Measurements from ENCODE around the gene COPG2. TPM values are rescaled to one million over a fixed set of nuclear protein-coding genes. Genes with fewer than 3 reads are reported as not detected.

COPG2 gene
- total and polyA plus RNA-seq, 2 of the 13 experiments (the other 11 are each of a cell fraction or from before 2014, with no cell fraction given), result 14.1 to 17.7 TPM

DNA sequence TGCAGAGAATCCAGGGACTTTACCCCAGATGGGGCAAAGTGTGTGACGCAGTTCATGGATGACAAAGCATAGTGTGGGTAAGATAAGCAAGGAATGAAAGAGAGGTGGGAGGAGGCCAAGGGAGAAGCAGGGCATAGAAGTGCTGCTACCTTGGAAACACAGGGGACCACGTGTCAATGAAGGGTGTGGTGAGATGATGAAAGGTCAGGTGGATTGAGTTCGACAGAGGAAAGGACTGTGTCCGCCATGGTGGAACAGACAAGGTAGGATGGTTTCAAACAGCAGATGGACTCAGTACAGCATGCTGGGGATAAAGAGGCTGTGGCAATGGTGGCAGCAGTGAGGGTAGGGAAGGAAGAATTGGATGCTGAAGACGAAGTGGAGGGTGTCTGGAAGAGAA is 143.9 kb downstream of the COPG2 start:
- Histone ChIP-seq H3K4me2 (ENCODE audit: low read depth, low read length) (no peak overlapping the region), H3K9me3 (ENCODE audit: low read length) (no peaks in the 10 kb centered on the region), H4K20me1 (ENCODE audit: insufficient read depth, low read length) (no peaks in the 10 kb centered on the region), H3K79me2 (ENCODE audit: insufficient read depth, low read length) (no peaks in the 10 kb centered on the region), H2AFZ (ENCODE audit: low read length) (no peak overlapping the region), H3K4me3 (replicated peaks in 1 of 3; ENCODE audit: insufficient read depth in 1 of 3, low read depth in 2 of 3, low read length in 3 of 3) (no peak overlapping the region), H3K27me3 (ENCODE audit: control insufficient read depth in 1 of 2, insufficient read depth in 2 of 2, low read length in 2 of 2) (no peaks in the 10 kb centered on the region), H3K36me3 (replicated peaks in 1 of 2; ENCODE audit: control insufficient read depth in 1 of 2, insufficient read depth in 2 of 2, low read length in 2 of 2) (no peaks in the 10 kb centered on the region), H3K27ac (ENCODE audit: extremely low read length, insufficient read depth, low read length) (no peak overlapping the region), H3K9ac (ENCODE audit: insufficient read depth, low read depth, low read length) (no peak overlapping the region), H3K4me1 (ENCODE audit: insufficient read depth, low read length) (no peaks in the 10 kb centered on the region)
- POLR2A ChIA-PET, result no interaction called here
- in situ Hi-C loops (cut with HindIII; ENCODE audit: extremely low pct_ligation_motif_present, low pct_unique_long_range_greater_than_20kb), result no loop called here
- no peak for ATAC-seq
- no TSS peak for BruUV-seq (replicated peaks)
- FAIRE-seq, result no peak
- CTCF ChIA-PET (ENCODE audit: low intra/inter-chr PET ratio, low total read pairs), result no interaction called here
- WGBS (ENCODE audit: low lambda C conversion rate), result 93% methylated on average over 5 of the region's 5 CpGs
- intact Hi-C loops (cut with micrococcal nuclease; ENCODE audit: unreplicated experiment), result no loop called here
- no peak for DNase-seq (ENCODE audit: low spot score)
- TF ChIP-seq REXO4 (CRISPR knock-in tag; IDR thresholded peaks at IDR 0.05; ENCODE audit: borderline replicate concordance), result no peak
- TF ChIP-seq ELF4 (CRISPR knock-in tag; IDR thresholded peaks at IDR 0.05; ENCODE audit: borderline replicate concordance), result no peak
- TF ChIP-seq MTF1 (CRISPR knock-in tag; IDR thresholded peaks at IDR 0.05), result no peak
- TF ChIP-seq, protein P1, sequence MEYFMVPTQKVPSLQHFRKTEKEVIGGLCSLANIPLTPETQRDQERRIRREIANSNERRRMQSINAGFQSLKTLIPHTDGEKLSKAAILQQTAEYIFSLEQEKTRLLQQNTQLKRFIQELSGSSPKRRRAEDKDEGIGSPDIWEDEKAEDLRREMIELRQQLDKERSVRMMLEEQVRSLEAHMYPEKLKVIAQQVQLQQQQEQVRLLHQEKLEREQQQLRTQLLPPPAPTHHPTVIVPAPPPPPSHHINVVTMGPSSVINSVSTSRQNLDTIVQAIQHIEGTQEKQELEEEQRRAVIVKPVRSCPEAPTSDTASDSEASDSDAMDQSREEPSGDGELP (IDR thresholded peaks at IDR 0.05; ENCODE audit: borderline replicate concordance, low read depth), result no peak
- TF ChIP-seq, protein P2, sequence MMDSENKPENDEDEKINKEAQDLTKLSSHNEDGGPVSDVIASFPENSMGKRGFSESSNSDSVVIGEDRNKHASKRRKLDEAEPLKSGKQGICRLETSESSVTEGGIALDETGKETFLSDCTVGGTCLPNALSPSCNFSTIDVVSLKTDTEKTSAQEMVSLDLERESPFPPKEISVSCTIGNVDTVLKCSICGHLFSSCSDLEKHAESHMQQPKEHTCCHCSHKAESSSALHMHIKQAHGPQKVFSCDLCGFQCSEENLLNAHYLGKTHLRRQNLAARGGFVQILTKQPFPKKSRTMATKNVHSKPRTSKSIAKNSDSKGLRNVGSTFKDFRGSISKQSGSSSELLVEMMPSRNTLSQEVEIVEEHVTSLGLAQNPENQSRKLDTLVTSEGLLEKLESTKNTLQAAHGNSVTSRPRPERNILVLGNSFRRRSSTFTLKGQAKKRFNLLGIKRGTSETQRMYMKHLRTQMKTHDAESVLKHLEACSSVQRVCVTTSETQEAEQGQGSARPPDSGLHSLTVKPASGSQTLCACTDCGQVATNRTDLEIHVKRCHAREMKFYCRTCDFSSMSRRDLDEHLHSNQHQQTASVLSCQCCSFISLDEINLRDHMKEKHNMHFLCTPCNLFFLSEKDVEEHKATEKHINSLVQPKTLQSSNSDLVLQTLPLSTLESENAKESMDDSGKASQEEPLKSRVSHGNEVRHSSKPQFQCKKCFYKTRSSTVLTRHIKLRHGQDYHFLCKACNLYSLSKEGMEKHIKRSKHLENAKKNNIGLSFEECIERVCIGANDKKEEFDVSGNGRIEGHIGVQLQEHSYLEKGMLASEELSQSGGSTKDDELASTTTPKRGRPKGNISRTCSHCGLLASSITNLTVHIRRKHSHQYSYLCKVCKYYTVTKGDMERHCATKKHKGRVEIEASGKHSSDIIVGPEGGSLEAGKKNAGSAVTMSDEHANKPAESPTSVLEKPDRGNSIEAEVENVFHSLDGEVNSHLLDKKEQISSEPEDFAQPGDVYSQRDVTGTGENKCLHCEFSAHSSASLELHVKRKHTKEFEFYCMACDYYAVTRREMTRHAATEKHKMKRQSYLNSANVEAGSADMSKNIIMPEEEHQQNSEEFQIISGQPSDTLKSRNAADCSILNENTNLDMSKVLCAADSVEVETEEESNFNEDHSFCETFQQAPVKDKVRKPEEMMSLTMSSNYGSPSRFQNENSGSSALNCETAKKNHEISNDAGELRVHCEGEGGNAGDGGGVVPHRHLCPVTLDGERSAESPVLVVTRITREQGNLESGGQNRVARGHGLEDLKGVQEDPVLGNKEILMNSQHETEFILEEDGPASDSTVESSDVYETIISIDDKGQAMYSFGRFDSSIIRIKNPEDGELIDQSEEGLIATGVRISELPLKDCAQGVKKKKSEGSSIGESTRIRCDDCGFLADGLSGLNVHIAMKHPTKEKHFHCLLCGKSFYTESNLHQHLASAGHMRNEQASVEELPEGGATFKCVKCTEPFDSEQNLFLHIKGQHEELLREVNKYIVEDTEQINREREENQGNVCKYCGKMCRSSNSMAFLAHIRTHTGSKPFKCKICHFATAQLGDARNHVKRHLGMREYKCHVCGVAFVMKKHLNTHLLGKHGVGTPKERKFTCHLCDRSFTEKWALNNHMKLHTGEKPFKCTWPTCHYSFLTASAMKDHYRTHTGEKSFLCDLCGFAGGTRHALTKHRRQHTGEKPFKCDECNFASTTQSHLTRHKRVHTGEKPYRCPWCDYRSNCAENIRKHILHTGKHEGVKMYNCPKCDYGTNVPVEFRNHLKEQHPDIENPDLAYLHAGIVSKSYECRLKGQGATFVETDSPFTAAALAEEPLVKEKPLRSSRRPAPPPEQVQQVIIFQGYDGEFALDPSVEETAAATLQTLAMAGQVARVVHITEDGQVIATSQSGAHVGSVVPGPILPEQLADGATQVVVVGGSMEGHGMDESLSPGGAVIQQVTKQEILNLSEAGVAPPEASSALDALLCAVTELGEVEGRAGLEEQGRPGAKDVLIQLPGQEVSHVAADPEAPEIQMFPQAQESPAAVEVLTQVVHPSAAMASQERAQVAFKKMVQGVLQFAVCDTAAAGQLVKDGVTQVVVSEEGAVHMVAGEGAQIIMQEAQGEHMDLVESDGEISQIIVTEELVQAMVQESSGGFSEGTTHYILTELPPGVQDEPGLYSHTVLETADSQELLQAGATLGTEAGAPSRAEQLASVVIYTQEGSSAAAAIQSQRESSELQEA (CRISPR knock-in tag; IDR thresholded peaks at IDR 0.05; ENCODE audit: not compliant biosample characterization), result no peak
- no peak for TF ChIP-seq MYC (CRISPR knock-in tag; IDR thresholded peaks at IDR 0.05; ENCODE audit: borderline replicate concordance)
- no peak for TF ChIP-seq HOXA9 (CRISPR knock-in tag; IDR thresholded peaks at IDR 0.05; ENCODE audit: borderline replicate concordance)
- no peak for TF ChIP-seq ZNF337 (CRISPR knock-in tag; IDR thresholded peaks at IDR 0.05; ENCODE audit: borderline replicate concordance, low read depth)
- TF ChIP-seq, protein P3, sequence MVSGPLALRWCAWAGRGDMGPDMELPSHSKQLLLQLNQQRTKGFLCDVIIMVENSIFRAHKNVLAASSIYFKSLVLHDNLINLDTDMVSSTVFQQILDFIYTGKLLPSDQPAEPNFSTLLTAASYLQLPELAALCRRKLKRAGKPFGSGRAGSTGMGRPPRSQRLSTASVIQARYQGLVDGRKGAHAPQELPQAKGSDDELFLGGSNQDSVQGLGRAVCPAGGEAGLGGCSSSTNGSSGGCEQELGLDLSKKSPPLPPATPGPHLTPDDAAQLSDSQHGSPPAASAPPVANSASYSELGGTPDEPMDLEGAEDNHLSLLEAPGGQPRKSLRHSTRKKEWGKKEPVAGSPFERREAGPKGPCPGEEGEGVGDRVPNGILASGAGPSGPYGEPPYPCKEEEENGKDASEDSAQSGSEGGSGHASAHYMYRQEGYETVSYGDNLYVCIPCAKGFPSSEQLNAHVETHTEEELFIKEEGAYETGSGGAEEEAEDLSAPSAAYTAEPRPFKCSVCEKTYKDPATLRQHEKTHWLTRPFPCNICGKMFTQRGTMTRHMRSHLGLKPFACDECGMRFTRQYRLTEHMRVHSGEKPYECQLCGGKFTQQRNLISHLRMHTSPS (CRISPR knock-in tag; IDR thresholded peaks at IDR 0.05; ENCODE audit: low read depth), result no peak
- no peak for TF ChIP-seq RNF2 (conservative IDR thresholded peaks at IDR 0.05; ENCODE audit: low read depth)
- TF ChIP-seq RARG (CRISPR knock-in tag; IDR thresholded peaks at IDR 0.05; ENCODE audit: low read depth), result no peak
- no peak for TF ChIP-seq SOX13 (IDR thresholded peaks at IDR 0.05)
- TF ChIP-seq SOX13 (CRISPR knock-in tag; conservative IDR thresholded peaks at IDR 0.05 in 1 of 2, IDR thresholded peaks at IDR 0.05 in 1 of 2), result no peak
